IMR-90 (cell line): ENCODE results near the gene BLVRA. TPM values are rescaled to one million over a fixed set of nuclear protein-coding genes. Genes with fewer than 3 reads are reported as not detected.

ENCODE experiments used
- ATAC-seq: fragments of 200-7000 bp; cut with Tn5 transposase; 2 replicates; pipeline ENCODE4 v1.9.1; 2020; ENCODE audit warnings: low read depth, mild to moderate bottlenecking, moderate library complexity
- BruUV-seq: library from RNA; stranded (reverse); fragments of 400-500 nt; replicated peaks from 2 replicates; lab custom pipeline; 2021; lab: Mats Ljungman, UMichigan
- CTCF ChIA-PET: fragments of 300-600 bp; formaldehyde crosslinking; extraction: SDS; loops from one replicate; lab custom pipeline; 2021; ENCODE audit warnings: antibody characterized with exemption; lab: Yijun Ruan, JAX
- POLR2A ChIA-PET: fragments of 300-600 bp; sonication (Branson Sonifier 250); formaldehyde crosslinking; loops from one replicate; lab custom pipeline; 2022; ENCODE audit warnings: antibody characterized with exemption; ENCODE audit not compliant: unreplicated experiment; lab: Charles Lee
- DNase-seq: peaks from one replicate; pipeline ENCODE4 v3.0.0; 2013
- H2AFZ ChIP-seq: replicated peaks from 2 replicates; pipeline ENCODE3; 2013; ENCODE audit warnings: low read length, mild to moderate bottlenecking; ENCODE audit not compliant: poor library complexity
- H2AK5ac ChIP-seq: 2 replicates; pipeline ENCODE4 v1.6.1; 2013; ENCODE audit warnings: low read depth, low read length, inconsistent platforms
- H2AK9ac ChIP-seq: replicated peaks from 2 replicates; pipeline ENCODE3; 2013; ENCODE audit warnings: mild to moderate bottlenecking, low read depth, low read length, moderate library complexity; ENCODE audit not compliant: poor library complexity
- H2BK120ac ChIP-seq: 2 replicates; pipeline ENCODE4 v1.6.1; 2013; ENCODE audit warnings: low read depth, low read length, inconsistent platforms
- H2BK15ac ChIP-seq: 3 replicates; pipeline ENCODE4 v1.6.1; 2013; ENCODE audit warnings: low read depth, low read length, inconsistent platforms
- H2BK20ac ChIP-seq: 2 replicates; pipeline ENCODE4 v1.6.1; 2013; ENCODE audit warnings: low read depth, mild to moderate bottlenecking, inconsistent platforms, low read length, moderate library complexity
- H2BK5ac ChIP-seq: 2 replicates; pipeline ENCODE4 v1.6.1; 2013; ENCODE audit warnings: mild to moderate bottlenecking, low read depth, low read length, inconsistent platforms; ENCODE audit not compliant: poor library complexity, severe bottlenecking
- H3K14ac ChIP-seq: replicated peaks from 2 replicates; pipeline ENCODE4 v1.6.1; 2013; ENCODE audit warnings: low read depth, low read length, inconsistent platforms
- H3K18ac ChIP-seq: 2 replicates; pipeline ENCODE4 v1.6.1; 2013; ENCODE audit warnings: low read depth, low read length, control low read depth
- H3K23ac ChIP-seq: 2 replicates; pipeline ENCODE4 v1.6.1; 2013; ENCODE audit warnings: low read depth, low read length, inconsistent platforms
- H3K27ac ChIP-seq: 2 replicates; pipeline ENCODE4 v1.5.1; 2013; ENCODE audit warnings: mild to moderate bottlenecking, control low read depth, low read length; ENCODE audit not compliant: insufficient read depth
- H3K27me3 ChIP-seq: 2 replicates; pipeline ENCODE4 v1.6.1; 2013; ENCODE audit warnings: low read length; ENCODE audit not compliant: control insufficient read depth, insufficient read depth
- H3K36me3 ChIP-seq: 2 replicates; pipeline ENCODE4 v1.6.1; 2013; ENCODE audit warnings: low read length, mixed read lengths; ENCODE audit not compliant: control insufficient read depth, insufficient read depth
- H3K4ac ChIP-seq: 2 replicates; pipeline ENCODE4 v1.6.1; 2013; ENCODE audit warnings: low read depth, low read length, inconsistent platforms
- H3K4me1 ChIP-seq: 2 replicates; pipeline ENCODE4 v1.6.1; 2013; ENCODE audit warnings: low read length, mixed read lengths; ENCODE audit not compliant: control insufficient read depth, insufficient read depth
- H3K4me2 ChIP-seq: 2 replicates; pipeline ENCODE4 v1.6.1; 2013; ENCODE audit warnings: low read depth, mild to moderate bottlenecking, control low read depth, low read length, moderate library complexity
- H3K4me3 ChIP-seq: 2 replicates; pipeline ENCODE4 v1.5.1; 2013; ENCODE audit warnings: low read depth, mild to moderate bottlenecking, control low read depth, low read length, moderate library complexity; ENCODE audit not compliant: insufficient read depth
- H3K56ac ChIP-seq: 2 replicates; pipeline ENCODE4 v1.6.1; 2013; ENCODE audit warnings: low read length, inconsistent platforms; ENCODE audit not compliant: insufficient read depth; ENCODE audit errors: extremely low read depth
- H3K79me1 ChIP-seq, 2 experiments: 2 replicates each; pipeline ENCODE4 v1.6.1; 2013; ENCODE audit warnings: low read length in 2 of 2, inconsistent platforms in 1 of 2, low read depth in 1 of 2
- H3K9ac ChIP-seq: 2 replicates; pipeline ENCODE4 v1.6.1; 2013; ENCODE audit warnings: low read depth, low read length, control low read depth
- H3K9me1 ChIP-seq: 2 replicates; pipeline ENCODE4 v1.6.1; 2013; ENCODE audit warnings: low read length, inconsistent platforms; ENCODE audit not compliant: insufficient read depth
- H3K9me3 ChIP-seq: 2 replicates; pipeline ENCODE4 v1.6.1; 2013; ENCODE audit warnings: low read length; ENCODE audit not compliant: control insufficient read depth, insufficient read depth
- H4K20me1 ChIP-seq: 2 replicates; pipeline ENCODE4 v1.6.1; 2013; ENCODE audit warnings: low read length, inconsistent platforms; ENCODE audit not compliant: insufficient read depth
- H4K5ac ChIP-seq: 2 replicates; pipeline ENCODE4 v1.6.1; 2013; ENCODE audit warnings: mild to moderate bottlenecking, low read depth, low read length, control low read depth
- H4K8ac ChIP-seq, 2 experiments: 2 replicates each; pipeline ENCODE4 v1.6.1; 2013; ENCODE audit warnings: low read depth in 2 of 2, low read length in 2 of 2, control low read depth in 1 of 2, inconsistent platforms in 1 of 2
- H4K91ac ChIP-seq: 2 replicates; pipeline ENCODE4 v1.6.1; 2013; ENCODE audit warnings: low read depth, low read length, inconsistent platforms; ENCODE audit not compliant: insufficient read depth
- BHLHE40 ChIP-seq: fragments of 150-350 bp; IDR thresholded peaks from 2 replicates; pipeline ENCODE4 v1.6.1; 2016; ENCODE audit warnings: mild to moderate bottlenecking, low read depth, low read length
- CEBPB ChIP-seq: IDR thresholded peaks from 2 replicates; pipeline ENCODE4 v1.6.1; 2012; ENCODE audit warnings: low read depth, low read length, improper control_type of control experiment
- CHD1 ChIP-seq: IDR thresholded peaks from 2 replicates; pipeline ENCODE4 v1.6.1; 2012; ENCODE audit warnings: low read depth, low read length, improper control_type of control experiment
- FOS ChIP-seq: fragments of 150-350 bp; IDR thresholded peaks from 2 replicates; pipeline ENCODE4 v1.6.1; 2016; ENCODE audit warnings: low read depth, low read length
- MAFK ChIP-seq: IDR thresholded peaks from 2 replicates; pipeline ENCODE4 v1.6.1; 2012; ENCODE audit warnings: low read depth, low read length, improper control_type of control experiment
- MAZ ChIP-seq: IDR thresholded peaks from 2 replicates; pipeline ENCODE4 v1.6.1; 2012; ENCODE audit warnings: low read depth, mild to moderate bottlenecking, low read length, improper control_type of control experiment, moderate library complexity, borderline replicate concordance
- MXI1 ChIP-seq: IDR thresholded peaks from 2 replicates; pipeline ENCODE4 v1.6.1; 2012; ENCODE audit warnings: low read depth, mild to moderate bottlenecking, low read length, moderate library complexity, borderline replicate concordance
- NFE2L2 ChIP-seq: fragments of 150-350 bp; IDR thresholded peaks from 2 replicates; pipeline ENCODE4 v1.6.1; 2016; ENCODE audit warnings: low read depth, mild to moderate bottlenecking, low read length
- RAD21 ChIP-seq: IDR thresholded peaks from 2 replicates; pipeline ENCODE4 v1.6.1; 2012; ENCODE audit warnings: low read length, improper control_type of control experiment
- RCOR1 ChIP-seq: IDR thresholded peaks from 2 replicates; pipeline ENCODE4 v1.6.1; 2012; ENCODE audit warnings: mild to moderate bottlenecking, low read length, improper control_type of control experiment; ENCODE audit not compliant: insufficient replicate concordance
- RFX5 ChIP-seq: IDR thresholded peaks from 2 replicates; pipeline ENCODE4 v1.8.0; 2012; ENCODE audit warnings: low read depth, mild to moderate bottlenecking, low read length, moderate library complexity
- dilution Hi-C: fragments of 300-500 bp; cut with HindIII; formaldehyde crosslinking; loops from one replicate; pipeline ENCODE4 v1.14.3; 2018; ENCODE audit warnings: low sequenced_read_pairs; ENCODE audit not compliant: unreplicated experiment
- in situ Hi-C: fragments of 300-500 bp; cut with MboI; formaldehyde crosslinking; loops from 3 replicates; pipeline ENCODE4 v1.14.3; 2019; ENCODE audit warnings: low sequenced_read_pairs, inconsistent platforms, mixed read lengths
- intact Hi-C: fragments of 100-400 bp; cut with micrococcal nuclease; formaldehyde crosslinking; loops from 2 replicates; pipeline ENCODE4 v1.10.0; 2022
- polyA plus RNA-seq, 3 experiments: library from polyadenylated mRNA; depleted of rRNA; stranded (reverse); fragments of >200 nt; gene quantifications; 2 replicates each; pipeline ENCODE4 v1.2.3, GENCODE V29; 2012; ENCODE audit warnings: low replicate concordance in 1 of 3
- total RNA-seq: library from RNA; depleted of rRNA; stranded (reverse); fragments of >200 nt; gene quantifications from 2 replicates; pipeline ENCODE4 v1.2.3, GENCODE V29; 2012
- TF ChIP-seq, protein P1 (sequence below): conservative IDR thresholded peaks from 2 replicates; pipeline ENCODE4 v1.5.1; 2012; ENCODE audit warnings: mild to moderate bottlenecking, low read depth, low read length, improper control_type of control experiment
- TF ChIP-seq, protein P2 (sequence below): fragments of 150-350 bp; IDR thresholded peaks from 2 replicates; pipeline ENCODE4 v1.6.1; 2016; ENCODE audit warnings: low read depth, mild to moderate bottlenecking, low read length, moderate library complexity, borderline replicate concordance
- TF ChIP-seq, protein P3 (sequence below): fragments of 150-350 bp; IDR thresholded peaks from 2 replicates; pipeline ENCODE4 v1.6.1; 2017; ENCODE audit warnings: mild to moderate bottlenecking, antibody characterized with exemption, low read length, low read depth

BLVRA gene
- total and polyA plus RNA-seq, 2 of the 4 experiments (the other 2 are of a cell fraction): 32.3 to 47.1 TPM

DNA sequence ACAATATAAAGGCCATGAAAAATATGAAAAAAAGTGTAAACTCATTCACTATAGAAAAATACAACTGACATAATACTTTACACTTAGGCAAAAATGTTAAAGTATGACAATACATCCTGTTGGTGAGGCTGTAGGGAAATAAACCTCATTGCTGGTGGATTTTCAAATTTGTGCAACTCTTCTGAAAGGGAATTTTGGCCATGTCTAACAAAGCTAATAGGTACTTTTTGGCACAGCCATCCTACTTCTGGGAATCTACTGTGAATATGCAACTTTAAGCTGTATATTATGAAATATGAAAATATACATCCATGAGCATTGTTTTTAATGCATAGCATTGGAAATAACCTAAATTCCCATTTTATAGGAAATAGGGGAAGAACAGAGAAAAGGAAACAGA is 15.8 kb upstream of the BLVRA start:
- no peak overlapping the region for H2BK15ac ChIP-seq
- no peaks in the 10 kb centered on the region for H4K20me1 ChIP-seq
- H4K8ac ChIP-seq: no peak overlapping the region
- no TSS peak for BruUV-seq
- no peak overlapping the region for H4K91ac ChIP-seq
- H3K4me2 ChIP-seq: no peak overlapping the region
- H2BK5ac ChIP-seq: no peak overlapping the region
- ATAC-seq (no peak), DNase-seq (no peak)
- ChIA-PET CTCF (no interaction called here), POLR2A (no interaction called here)
- H2AK9ac ChIP-seq: no peak overlapping the region
- H3K18ac ChIP-seq: no peak overlapping the region
- H3K4me3 ChIP-seq: no peak overlapping the region
- no peak overlapping the region for H2AK5ac ChIP-seq
- no peaks in the 10 kb centered on the region for H3K9me3 ChIP-seq
- H3K4me1 ChIP-seq: no peaks in the 10 kb centered on the region
- H2BK120ac ChIP-seq: no peak overlapping the region
- no peak overlapping the region for H3K23ac ChIP-seq
- no peaks in the 10 kb centered on the region for H3K36me3 ChIP-seq
- no peak for TF ChIP-seq FOS
- TF ChIP-seq RAD21: no peak
- no peak for TF ChIP-seq BHLHE40
- TF ChIP-seq MAFK: no peak
- TF ChIP-seq MAZ: no peak
- TF ChIP-seq MXI1: no peak
- TF ChIP-seq, protein P1, sequence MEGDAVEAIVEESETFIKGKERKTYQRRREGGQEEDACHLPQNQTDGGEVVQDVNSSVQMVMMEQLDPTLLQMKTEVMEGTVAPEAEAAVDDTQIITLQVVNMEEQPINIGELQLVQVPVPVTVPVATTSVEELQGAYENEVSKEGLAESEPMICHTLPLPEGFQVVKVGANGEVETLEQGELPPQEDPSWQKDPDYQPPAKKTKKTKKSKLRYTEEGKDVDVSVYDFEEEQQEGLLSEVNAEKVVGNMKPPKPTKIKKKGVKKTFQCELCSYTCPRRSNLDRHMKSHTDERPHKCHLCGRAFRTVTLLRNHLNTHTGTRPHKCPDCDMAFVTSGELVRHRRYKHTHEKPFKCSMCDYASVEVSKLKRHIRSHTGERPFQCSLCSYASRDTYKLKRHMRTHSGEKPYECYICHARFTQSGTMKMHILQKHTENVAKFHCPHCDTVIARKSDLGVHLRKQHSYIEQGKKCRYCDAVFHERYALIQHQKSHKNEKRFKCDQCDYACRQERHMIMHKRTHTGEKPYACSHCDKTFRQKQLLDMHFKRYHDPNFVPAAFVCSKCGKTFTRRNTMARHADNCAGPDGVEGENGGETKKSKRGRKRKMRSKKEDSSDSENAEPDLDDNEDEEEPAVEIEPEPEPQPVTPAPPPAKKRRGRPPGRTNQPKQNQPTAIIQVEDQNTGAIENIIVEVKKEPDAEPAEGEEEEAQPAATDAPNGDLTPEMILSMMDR: no peak
- no peak for TF ChIP-seq CEBPB
- TF ChIP-seq CHD1: no peak
- TF ChIP-seq, protein P2, sequence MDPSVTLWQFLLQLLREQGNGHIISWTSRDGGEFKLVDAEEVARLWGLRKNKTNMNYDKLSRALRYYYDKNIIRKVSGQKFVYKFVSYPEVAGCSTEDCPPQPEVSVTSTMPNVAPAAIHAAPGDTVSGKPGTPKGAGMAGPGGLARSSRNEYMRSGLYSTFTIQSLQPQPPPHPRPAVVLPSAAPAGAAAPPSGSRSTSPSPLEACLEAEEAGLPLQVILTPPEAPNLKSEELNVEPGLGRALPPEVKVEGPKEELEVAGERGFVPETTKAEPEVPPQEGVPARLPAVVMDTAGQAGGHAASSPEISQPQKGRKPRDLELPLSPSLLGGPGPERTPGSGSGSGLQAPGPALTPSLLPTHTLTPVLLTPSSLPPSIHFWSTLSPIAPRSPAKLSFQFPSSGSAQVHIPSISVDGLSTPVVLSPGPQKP: no peak
- TF ChIP-seq, protein P3, sequence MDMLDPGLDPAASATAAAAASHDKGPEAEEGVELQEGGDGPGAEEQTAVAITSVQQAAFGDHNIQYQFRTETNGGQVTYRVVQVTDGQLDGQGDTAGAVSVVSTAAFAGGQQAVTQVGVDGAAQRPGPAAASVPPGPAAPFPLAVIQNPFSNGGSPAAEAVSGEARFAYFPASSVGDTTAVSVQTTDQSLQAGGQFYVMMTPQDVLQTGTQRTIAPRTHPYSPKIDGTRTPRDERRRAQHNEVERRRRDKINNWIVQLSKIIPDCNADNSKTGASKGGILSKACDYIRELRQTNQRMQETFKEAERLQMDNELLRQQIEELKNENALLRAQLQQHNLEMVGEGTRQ: no peak
- no peak for TF ChIP-seq NFE2L2
- no peak for TF ChIP-seq RCOR1
- no peak for TF ChIP-seq RFX5
- H3K9me1 ChIP-seq: no peaks in the 10 kb centered on the region
- no peak overlapping the region for H3K4ac ChIP-seq
- no peaks in the 10 kb centered on the region for H3K79me1 ChIP-seq
- no peak overlapping the region for H2AFZ ChIP-seq
- H4K5ac ChIP-seq: no peak overlapping the region
- no peak overlapping the region for H2BK20ac ChIP-seq
- intact Hi-C loops: no loop called here
- H3K14ac ChIP-seq: no peak overlapping the region
- no peak overlapping the region for H3K56ac ChIP-seq
- no peak overlapping the region for H3K9ac ChIP-seq
- in situ Hi-C loops: no loop called here
- no peak overlapping the region for H3K27ac ChIP-seq
- peaks cover 15% of the 10 kb centered on the region for H3K27me3 ChIP-seq
- dilution Hi-C loops: no loop called here
